ENCODE results near the gene UBE2L5. TPM values are rescaled to one million over a fixed set of nuclear protein-coding genes. Genes with fewer than 3 reads are reported as not detected.

Gene UBE2L5
- 0.76 TPM for polyA plus RNA-seq (2013, experiment 1 of 2; ENCODE audit: insufficient read length)
- 0.27 TPM for polyA plus RNA-seq (2013, experiment 2 of 2; ENCODE audit: insufficient read length)

DNA sequence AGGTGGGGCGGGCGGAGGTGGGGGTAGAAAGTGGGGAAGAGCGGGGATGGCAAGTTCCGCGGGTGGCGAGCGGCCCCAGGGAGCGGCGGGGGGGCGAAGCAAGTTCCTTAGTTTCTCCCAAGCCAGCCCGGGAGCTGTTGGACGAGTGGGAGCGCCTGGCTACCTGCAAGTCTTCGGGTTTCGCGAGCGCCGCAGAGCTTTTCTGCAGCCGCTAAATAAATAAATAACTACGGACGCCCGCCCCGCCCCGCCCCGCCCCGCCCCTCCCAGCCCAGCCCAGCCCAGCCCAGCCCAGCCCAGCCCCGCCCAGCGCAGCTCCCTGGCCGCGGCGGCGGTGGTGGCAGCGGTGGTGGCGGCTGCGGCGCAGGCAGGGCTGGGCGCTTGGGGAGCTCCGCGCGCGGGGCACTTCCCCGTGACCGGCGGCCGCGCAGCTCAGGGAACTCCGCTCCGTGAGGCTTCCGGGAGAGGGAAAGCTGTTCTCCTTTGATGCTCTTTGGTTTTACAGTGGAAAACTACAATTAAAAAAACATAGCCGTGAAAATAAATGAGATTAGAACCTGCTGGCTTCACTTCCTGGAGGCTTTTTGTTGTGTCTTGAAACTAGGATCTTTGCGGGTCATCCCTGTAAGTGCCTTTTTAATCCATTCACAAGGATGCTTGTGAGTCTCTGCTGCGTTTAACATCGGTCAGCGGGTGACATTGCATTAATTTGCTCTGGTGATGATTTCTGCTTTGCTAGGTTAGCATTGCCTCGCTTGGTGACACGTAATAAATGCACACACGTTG is at the start of gene UBE2L5:
Gene UBE2L5 (plus strand): TSS at position 440 of the 786 bp plus-strand sequence. CDS start 5,498 bp downstream, outside the sequence.
- DNase-seq, result peak; percentile 67

- no peak for DNase-seq
Measured at GRCh38 chr13:30373727-30374126, 48.6 kb upstream of the UBE2L5 start.

DNA sequence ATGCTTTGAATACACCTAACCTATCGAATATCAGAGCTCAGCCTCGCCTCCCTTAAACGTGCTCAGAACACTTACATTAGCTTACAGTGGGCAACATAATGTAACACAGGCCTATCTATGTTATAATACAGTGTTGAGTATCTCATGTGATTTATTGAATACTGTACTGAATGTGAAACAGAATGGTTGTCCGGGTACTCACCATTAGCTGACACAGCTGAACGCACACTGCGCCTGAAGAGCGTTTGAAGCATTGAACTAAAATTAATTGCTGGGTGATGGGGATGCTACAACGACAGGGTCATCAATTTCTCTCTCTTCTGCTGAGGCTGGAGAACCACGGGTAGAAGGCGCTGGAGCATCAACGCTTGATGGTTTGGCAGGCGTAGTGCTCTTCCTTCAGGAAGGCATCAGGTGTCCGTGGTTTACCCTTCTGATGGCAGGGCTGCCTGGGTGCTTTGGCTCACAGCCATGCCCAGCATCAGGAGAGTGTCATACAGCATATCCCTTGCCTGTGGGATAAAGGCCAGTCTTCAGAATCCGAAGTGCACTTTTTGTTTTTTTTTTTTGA is 46.9 kb upstream of the UBE2L5 start:
- DNase-seq, result no peak

- no peak for DNase-seq
Measured at GRCh38 chr13:30376426-30377311, 45.6 kb upstream of the UBE2L5 start.

- no peak for DNase-seq
Measured at GRCh38 chr13:30377312-30377685, 45.0 kb upstream of the UBE2L5 start.

GRCh38 chr13:30378191-30378590 is 44.1 kb upstream of the UBE2L5 start:
- no peak for DNase-seq

DNA sequence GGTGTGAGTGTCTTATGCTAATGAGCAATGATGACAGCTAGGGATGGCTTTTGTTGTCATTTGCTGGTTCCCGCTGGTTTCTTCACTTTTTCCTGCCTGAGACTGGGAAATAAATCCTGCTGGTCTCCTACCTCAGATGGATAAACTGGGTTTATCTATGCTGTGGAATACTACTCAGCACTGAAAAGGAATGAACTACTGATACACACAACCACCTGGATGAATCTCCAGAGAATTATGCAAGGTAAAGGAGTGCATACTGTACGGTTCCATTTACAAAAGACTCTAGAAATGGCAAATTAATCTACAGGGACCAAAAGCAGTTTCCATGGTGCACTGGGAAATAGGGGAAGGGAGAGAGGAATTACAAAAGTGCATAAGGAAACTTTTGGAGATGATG is 41.2 kb upstream of the UBE2L5 start:
- DNase-seq, result no peak

DNA sequence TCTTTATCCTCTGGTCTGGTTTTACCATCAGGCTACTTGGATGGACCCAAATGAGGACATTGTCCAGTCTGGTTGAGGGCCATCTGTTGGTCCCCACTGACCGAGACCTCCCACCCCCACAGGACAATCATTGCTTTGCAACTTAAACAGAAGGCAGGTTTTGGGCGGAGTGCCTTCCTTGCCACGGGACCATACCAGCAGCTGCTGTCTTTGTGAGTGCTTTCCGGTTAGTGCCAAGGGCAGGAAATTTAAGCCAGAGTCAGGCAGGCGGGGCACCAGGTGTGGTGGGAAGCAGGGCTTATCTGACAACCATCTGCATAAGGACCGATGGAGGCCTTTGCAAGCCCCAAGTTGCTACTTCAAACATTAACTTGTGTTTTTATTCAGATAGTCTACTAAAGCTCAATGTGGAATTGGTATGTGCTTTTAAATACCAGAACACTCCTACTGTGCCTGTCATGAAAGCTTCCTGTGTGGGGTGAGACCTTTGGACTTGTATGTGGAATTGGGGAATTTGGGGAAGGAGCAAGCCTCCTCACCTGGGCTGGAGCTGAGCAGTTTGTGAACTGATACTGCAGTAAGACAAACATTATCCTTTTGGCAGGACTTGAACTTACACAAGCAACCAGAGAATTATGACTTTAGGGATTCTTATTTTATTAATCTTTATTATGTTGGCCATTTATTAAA is 39.3 kb upstream of the UBE2L5 start:
- DNase-seq, result no peak

- no peak for DNase-seq
Measured at GRCh38 chr13:30388406-30389283, 33.6 kb upstream of the UBE2L5 start.

GRCh38 chr13:30391956-30392680 is 30.2 kb upstream of the UBE2L5 start:
- DNase-seq, result no peak

- no peak for DNase-seq
Measured at GRCh38 chr13:30392681-30393045, 29.6 kb upstream of the UBE2L5 start.

DNA sequence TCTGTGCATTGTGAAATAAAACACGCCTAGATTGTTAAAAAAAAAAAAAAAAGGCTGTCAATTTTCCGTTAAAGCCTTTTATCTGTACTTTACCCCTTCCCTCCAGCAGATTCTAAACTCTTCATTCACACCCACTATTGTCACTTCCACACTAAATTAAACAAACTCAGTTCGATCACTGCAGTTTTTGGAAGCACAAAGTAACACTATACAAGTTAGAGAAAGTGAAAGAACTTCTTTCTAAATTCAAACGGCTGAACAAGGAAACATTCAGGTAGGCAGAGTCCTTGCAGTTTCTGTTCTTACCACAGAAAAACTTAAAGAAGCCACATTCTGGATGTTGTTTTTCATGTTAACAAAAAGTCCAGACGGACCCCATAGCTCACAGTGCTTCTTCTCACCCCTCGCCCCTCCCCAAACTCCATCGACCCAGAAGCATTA is 27.5 kb upstream of the UBE2L5 start:
- no peak for DNase-seq

DNA sequence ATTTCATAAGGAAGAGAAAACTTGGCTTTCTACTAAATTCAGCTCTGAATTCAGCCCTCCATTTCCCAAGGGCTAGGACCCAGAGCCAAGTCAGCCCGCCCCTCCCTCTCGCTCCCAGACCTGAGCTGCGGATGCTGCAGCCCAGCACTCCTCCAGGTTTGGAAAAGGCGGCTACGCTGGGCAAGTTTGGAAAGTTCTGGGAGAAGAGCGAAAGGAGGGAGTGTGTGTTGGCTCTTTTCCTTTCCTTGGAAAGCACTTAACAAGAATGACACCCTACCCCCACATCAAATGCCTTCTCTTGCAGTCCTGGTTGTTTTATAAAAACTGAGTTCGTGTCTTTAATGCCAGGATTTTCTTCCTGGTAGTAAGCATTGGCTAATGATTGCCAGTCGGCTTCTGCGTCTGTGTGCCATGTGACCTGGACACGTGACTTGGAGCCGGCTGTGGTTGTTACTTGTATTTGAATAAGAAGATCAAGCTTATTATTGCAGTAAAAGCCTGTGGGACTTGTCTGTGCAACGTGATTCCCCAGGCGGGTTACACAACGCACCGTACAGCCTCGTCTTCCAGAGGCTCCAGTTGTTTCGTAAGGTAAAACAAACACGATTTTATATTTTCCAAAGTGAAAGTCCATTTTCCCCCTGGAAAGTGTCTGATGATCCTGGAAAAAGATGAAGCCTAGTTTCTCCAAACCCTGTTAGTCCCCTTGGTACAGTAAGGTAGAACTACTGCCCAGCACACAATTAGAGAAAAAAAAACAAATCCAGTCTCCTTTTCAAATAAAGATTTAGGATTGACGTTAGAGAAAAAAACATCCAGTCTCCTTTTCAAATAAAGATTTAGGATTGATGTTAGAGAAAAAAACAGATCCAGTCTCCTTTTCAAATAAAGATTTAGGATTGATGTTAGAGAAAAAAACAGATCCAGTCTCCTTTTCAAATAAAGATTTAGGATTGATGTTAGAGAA is 26.8 kb upstream of the UBE2L5 start:
- DNase-seq, result peak; percentile 84

- DNase-seq, result no peak
Measured at GRCh38 chr13:30396434-30397075, 25.7 kb upstream of the UBE2L5 start.

DNA sequence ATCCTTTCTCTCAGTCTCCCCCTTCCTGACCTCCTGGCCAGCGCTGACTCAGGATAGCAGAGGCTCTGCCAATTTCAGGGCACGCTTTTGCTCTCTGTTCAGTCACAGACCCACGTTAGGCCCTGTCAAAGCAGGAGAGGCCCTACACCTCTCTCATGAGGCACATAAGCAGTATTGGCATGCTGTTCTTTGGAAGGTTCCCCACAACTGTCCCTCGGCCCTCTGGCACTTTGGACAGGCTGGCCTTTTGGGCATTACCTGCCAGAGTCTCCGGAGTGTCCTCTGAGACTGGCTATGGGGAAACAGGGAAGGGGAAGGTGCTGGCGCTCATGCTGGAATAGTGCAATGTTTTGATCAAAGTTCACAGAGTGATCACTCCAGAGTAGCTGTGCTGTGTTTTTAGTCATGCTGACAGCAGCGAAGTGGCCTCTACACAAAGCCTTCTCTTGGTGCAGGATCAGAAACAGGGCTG is 23.7 kb upstream of the UBE2L5 start:
- DNase-seq, result no peak

- DNase-seq, result no peak
Measured at GRCh38 chr13:30400376-30400775, 21.9 kb upstream of the UBE2L5 start.

DNA sequence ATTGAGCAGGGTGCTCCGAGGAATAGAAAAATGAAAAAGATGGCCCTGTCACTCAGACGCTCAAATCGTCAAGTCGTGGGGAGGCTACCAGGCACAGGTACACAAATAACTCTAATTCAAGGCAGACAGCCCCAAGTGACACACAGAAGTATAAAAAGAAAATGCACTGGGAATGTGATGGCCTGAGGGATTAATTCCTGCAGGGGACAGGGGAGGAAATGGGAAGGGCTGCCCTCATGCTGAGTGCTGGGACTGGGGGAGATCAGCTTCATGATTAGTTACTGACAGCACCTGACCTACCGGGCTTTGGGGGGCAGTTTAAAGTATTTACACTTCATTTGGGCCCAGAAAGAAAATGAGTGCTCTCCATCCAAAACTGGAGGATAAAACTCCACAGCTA is 20.9 kb upstream of the UBE2L5 start:
- DNase-seq, result no peak

DNA sequence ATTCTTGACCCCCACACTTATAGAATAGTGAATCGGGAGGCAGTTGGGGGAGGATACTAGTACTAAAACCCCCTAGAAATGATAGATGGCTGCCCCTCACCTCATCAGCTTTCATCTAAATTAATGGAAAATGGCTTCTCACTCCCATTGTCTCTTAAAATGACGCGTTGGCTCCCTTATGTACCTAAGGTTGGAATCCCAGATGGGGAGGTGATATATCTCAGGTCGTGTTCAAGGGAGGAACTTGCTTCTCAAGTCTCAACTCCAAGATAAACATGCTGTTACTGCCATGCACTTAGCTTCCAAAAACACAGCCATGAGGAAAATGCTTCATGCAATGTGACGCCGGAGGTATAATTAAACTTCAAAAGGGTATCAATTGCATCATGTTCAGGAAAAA is 18.8 kb upstream of the UBE2L5 start:
- no peak for DNase-seq

- no peak for DNase-seq
Measured at GRCh38 chr13:30404207-30404606, 18.1 kb upstream of the UBE2L5 start.

Data from fibroblast of skin of scalp (primary cell).